Natural killer cell treated with Interleukin-12 subunit alpha and Interleukin-12 subunit beta and Interleukin-15 and Interleukin-18, amount 100 ng/mL, for 72 hours (primary cell): ENCODE data around the gene NCAM1. TPM values are rescaled to one million over a fixed set of nuclear protein-coding genes. Genes with fewer than 3 reads are reported as not detected.

Experiments
- ATAC-seq, 2 donors: fragments of 150-1000 bp; cut with Tn5 transposase in 1 of 2; sonication (Bioruptor Pico), chemical (Tn5 transposase) in 1 of 2; 2 replicates each; pipeline ENCODE4 v1.10.0; 2021
- DNase-seq: peaks from one replicate; pipeline ENCODE4 v3.0.0; 2022; ENCODE audit warnings: low spot score
- H3K27ac Mint-ChIP-seq, 2 donors: 1 replicate in 1 of 2; 2 replicates in 1 of 2; pipeline ENCODE4 v1.8.0; 2022; ENCODE audit warnings: mixed read lengths in 2 of 2, mild to moderate bottlenecking in 1 of 2, moderate library complexity in 1 of 2
- H3K27me3 Mint-ChIP-seq, 2 donors: 1 replicate in 1 of 2; 2 replicates in 1 of 2; pipeline ENCODE4 v1.8.0; 2022; ENCODE audit warnings: mixed read lengths in 2 of 2
- H3K36me3 Mint-ChIP-seq: one replicate; pipeline ENCODE4 v1.8.0; 2022; ENCODE audit warnings: mixed read lengths
- H3K4me1 Mint-ChIP-seq, 2 donors: 1 replicate in 1 of 2; 2 replicates in 1 of 2; pipeline ENCODE4 v1.8.0; 2022; ENCODE audit warnings: low read depth in 2 of 2, mixed read lengths in 2 of 2, mild to moderate bottlenecking in 1 of 2
- H3K4me3 Mint-ChIP-seq: one replicate; pipeline ENCODE4 v1.8.0; 2022; ENCODE audit warnings: mixed read lengths
- H3K9me3 Mint-ChIP-seq: 2 replicates; pipeline ENCODE4 v1.8.0; 2022; ENCODE audit warnings: mixed read lengths
- total RNA-seq, 2 donors: library from RNA; stranded (reverse); gene quantifications; one replicate each; pipeline ENCODE4 v1.2.3, GENCODE V29; 2022

The NCAM1 gene
- total RNA-seq, 2 donors from 2014 or later, result 54.2 to 65.7 TPM

DNA sequence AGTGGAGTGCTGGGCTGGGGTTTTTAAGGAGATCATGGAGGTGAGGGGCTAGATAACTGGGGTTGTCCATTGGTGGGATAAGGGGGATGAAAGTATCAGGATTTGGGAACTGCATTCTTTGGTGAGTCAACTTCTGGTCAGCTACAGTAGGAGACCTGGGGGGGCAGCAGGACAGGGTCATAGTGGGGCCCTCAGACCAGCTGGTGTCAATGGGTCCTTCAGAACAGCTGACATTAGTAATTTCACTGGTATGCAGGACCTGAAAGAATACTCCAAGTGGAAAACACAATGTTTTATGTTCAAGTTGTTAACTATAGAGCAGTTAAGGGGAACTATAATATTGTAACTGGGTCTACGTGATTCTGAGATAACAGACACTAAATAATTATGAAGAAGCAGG, 350.3 kb downstream of the NCAM1 start:
- no peaks in the 10 kb centered on the region for H3K9me3 Mint-ChIP-seq
- H3K4me3 Mint-ChIP-seq, result no peak overlapping the region
- no peak for ATAC-seq
- no peak overlapping the region for H3K27ac Mint-ChIP-seq
- DNase-seq, result no peak
- H3K4me1 Mint-ChIP-seq, result peaks cover 11 to 12% of the 10 kb centered on the region in 2 donors
- no peaks in the 10 kb centered on the region for H3K36me3 Mint-ChIP-seq
- no peaks in the 10 kb centered on the region for H3K27me3 Mint-ChIP-seq

DNA sequence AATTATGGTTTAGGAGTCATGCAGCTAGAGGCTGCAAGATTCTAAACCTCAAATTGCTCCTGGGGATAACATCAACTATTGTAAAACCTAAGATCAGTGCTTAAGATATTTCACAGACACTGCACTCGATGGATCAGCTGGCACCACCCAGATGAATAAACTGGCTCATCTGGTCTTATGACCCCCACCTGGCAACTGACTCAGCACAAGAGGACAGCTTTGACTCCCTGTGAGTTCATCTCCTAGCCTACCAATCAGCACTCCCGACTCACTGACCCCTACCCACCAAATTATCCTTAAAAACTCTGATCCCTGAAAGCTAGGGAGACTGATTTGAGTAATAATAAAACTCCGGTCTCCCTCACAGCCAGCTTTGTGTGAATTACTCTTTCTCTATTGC, 352.4 kb downstream of the NCAM1 start:
- Mint-ChIP-seq H3K4me3 (peak overlapping the region; percentile 80), H3K27me3 (no peaks in the 10 kb centered on the region), H3K27ac (peak overlapping the region; percentile 29 to 64), H3K36me3 (no peaks in the 10 kb centered on the region), H3K4me1 (peaks cover 12 to 16% of the 10 kb centered on the region in 2 donors), H3K9me3 (no peaks in the 10 kb centered on the region)
- DNase-seq (no peak), ATAC-seq (no peak)

DNA sequence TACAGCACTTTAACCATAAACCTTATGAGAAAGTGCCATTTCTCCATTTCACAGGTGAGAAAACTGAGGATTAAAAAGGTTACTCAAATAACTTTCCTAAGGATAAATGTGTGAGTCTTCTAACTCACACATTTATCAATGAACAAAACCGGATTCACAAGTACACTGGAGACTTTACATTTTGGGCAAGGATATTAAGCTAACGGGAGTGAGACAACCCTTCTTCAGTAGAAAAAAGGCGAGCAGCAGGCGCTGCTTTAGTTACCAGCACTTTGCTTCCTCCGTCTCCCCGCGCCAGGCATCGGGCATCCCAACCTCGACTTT, 352.8 kb downstream of the NCAM1 start:
- Mint-ChIP-seq H3K27ac (peak overlapping the region; percentile 29 to 64), H3K36me3 (peaks cover 3% of the 10 kb centered on the region), H3K9me3 (no peaks in the 10 kb centered on the region), H3K4me1 (peaks cover 12 to 17% of the 10 kb centered on the region in 2 donors), H3K4me3 (peak overlapping the region; percentile 80), H3K27me3 (no peaks in the 10 kb centered on the region)
- ATAC-seq (no peak), DNase-seq (no peak)

DNA sequence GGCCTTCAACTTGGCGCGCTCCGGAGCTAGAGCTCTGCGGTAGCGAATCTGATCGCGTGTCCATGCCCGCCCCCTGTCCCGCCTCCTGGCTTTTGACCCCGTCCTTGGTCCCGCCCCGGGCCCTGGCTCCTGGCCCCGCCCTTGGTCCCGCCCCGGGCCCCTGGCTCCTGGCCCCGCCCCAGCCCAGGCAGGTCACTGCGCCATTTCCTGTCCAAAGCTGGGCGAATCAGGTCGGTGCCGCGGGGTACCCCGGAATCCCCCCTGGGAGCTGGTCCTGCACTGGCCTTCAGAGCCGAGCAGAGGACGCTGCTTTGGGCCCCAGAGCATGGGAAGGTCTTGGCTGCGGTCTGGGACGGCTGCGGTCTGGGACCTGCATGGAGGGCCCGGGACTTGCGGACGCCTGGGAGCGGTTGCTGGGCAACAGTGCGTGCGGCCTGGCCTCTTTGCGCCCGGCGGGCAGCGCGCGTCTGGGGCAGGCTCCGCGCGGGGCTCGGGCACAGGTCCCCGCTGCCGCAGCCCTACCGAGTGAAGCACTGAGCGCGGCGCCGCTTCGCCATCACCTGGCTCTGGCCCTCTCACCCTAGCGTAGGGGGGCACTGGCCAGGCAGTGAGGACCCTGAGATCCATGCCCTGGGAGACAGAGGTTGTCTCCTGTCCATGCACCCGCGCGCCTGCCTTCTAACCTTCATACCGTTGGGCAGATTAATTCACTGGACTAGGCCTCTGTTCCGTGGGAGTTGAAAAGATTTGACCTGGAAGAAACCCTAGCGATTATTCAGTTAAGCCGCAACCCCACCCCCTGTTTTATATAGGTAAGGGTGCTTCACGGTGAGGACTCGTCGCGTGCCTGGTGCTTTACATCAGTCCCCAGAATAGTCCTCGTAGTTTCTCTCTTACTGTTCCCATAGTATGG, 353.4 kb downstream of the NCAM1 start, which contains the start of gene TTC12:
TSS of gene TTC12 (plus strand) at position 195 of the 913 bp plus-strand sequence. CDS start 1,675 bp downstream, outside the sequence.
- peak within 1 kb of the TSS; percentile 80 for H3K4me3 Mint-ChIP-seq
- H3K4me1 Mint-ChIP-seq, result peaks cover 12 to 17% of the 10 kb centered on the region in 2 donors
- ATAC-seq (peak; percentile 100), DNase-seq (peak; percentile 97)
- peak within 1 kb of the TSS; percentile 60 to 64 for H3K27ac Mint-ChIP-seq
- H3K27me3 Mint-ChIP-seq, result no peaks in the 10 kb centered on the region
- H3K36me3 Mint-ChIP-seq, result peaks cover 4% of the 10 kb centered on the region
- H3K9me3 Mint-ChIP-seq, result no peaks in the 10 kb centered on the region

DNA sequence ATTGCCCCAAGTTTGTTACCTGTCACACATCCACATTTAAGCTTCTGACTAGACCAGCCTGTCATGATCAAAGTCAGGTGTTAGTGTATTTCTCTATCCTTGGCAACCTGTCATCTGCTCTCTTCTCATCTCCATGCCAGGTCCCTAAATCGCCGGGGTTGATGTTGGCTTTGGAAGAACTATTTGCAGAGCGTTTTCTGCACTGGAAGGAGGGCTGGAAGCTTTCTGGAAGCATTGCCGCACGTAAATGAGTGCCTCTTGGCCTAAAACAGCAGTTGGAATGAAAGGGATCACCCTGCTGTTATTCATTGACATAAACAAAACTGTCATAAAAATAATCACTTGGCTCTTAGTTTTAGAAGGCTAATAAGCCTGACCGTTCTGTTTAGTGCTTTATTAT, 354.6 kb downstream of the NCAM1 start:
- DNase-seq (no peak), ATAC-seq (no peak)
- Mint-ChIP-seq H3K9me3 (no peaks in the 10 kb centered on the region), H3K36me3 (peaks cover 4% of the 10 kb centered on the region), H3K4me3 (peak overlapping the region; percentile 80), H3K4me1 (peaks cover 12 to 17% of the 10 kb centered on the region in 2 donors), H3K27ac (peak overlapping the region; percentile 60 to 64), H3K27me3 (no peaks in the 10 kb centered on the region)

DNA sequence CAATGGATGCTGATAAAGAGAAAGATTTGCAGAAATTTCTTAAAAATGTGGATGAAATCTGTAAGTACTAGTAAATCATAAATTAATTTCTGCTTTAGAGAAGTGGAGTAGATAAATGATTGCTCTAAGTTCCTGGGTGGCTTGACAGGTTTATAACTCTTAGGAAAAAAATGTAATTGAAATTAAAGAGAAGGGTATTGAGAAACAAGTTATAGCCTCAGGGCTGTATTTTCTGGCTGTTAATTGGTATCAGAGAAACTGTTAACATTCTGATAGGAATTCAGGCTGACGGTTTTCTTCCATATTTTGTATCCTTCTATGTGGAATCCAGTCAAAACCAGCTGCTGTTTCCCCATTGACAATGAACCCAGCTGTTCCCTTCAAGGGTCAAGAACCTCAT, 355.0 kb downstream of the NCAM1 start:
- no peaks in the 10 kb centered on the region for H3K9me3 Mint-ChIP-seq
- no peaks in the 10 kb centered on the region for H3K27me3 Mint-ChIP-seq
- no peak overlapping the region for H3K27ac Mint-ChIP-seq
- H3K36me3 Mint-ChIP-seq, result peaks cover 4% of the 10 kb centered on the region
- ATAC-seq (no peak), DNase-seq (no peak)
- no peak overlapping the region for H3K4me3 Mint-ChIP-seq
- peaks cover 12 to 17% of the 10 kb centered on the region in 2 donors for H3K4me1 Mint-ChIP-seq

DNA sequence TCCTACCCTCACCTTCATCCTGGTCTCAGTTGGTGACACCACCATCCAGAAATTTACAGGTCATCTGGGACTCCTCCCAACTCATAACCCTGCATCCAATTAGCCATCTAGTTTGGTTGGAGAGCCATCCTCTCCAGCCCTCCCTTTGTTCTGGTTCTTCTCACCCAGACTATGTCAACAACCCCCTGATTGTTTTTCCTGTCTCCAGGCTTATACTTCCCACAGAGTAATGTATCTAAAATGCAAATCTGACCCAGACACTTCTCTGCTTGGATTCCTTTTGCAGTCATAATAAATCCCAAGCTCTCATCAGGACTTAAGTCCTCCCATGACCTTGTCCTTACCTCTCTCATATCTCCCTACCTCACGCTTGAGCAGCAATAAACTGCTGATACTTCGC, 356.1 kb downstream of the NCAM1 start:
- H3K36me3 Mint-ChIP-seq, result peaks cover 4% of the 10 kb centered on the region
- ATAC-seq, result no peak

DNA sequence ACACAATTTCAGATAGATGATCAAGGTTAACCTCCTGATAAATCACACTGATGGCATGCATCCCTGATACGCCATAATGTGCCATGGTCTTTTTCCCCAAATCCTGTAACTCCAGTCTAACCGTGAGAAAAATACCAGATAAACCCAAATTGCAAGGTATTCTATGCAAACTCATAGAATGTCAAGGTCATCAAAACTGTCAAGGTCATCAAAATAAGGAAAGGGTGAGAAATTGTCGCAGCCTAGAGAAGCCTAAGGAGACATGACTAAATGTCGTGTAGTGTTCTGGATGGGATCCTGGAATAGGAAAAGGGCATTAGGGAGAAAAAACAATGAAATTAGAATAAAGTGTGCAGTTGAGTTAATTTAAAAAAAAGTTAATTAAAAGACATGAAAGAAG, 357.9 kb downstream of the NCAM1 start:
- Mint-ChIP-seq H3K9me3 (no peaks in the 10 kb centered on the region), H3K4me1 (peaks cover 5 to 11% of the 10 kb centered on the region in 2 donors), H3K27me3 (no peaks in the 10 kb centered on the region), H3K36me3 (peaks cover 4% of the 10 kb centered on the region), H3K4me3 (no peak overlapping the region), H3K27ac (no peak overlapping the region)
- ATAC-seq (no peak), DNase-seq (no peak)

More for the DNA sequence above, 356.1 kb downstream of the NCAM1 start:
- no peak overlapping the region for H3K27ac Mint-ChIP-seq
- peaks cover 12 to 17% of the 10 kb centered on the region in 2 donors for H3K4me1 Mint-ChIP-seq
- no peak overlapping the region for H3K4me3 Mint-ChIP-seq
- H3K27me3 Mint-ChIP-seq, result no peaks in the 10 kb centered on the region
- H3K9me3 Mint-ChIP-seq, result no peaks in the 10 kb centered on the region
- no peak for DNase-seq

DNA sequence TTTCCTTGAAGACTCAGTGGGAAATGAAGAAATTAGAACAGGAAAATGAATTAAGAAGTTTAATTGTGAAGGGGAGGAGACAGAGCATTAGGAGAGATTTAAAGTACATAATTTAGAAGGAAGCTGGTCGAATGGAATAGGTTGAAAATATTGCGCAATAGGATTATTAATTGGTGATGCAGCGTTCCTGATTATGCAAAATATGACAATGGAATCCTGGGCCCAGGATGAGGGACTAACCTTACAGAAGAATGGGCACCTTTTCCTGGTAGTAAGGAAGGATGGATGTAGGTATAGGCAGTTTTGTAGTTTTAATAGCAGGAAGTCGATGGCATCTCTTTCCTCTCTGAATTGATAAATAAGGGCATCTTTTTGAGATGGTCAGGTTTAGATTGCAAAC, 360.9 kb downstream of the NCAM1 start:
- ATAC-seq (no peak), DNase-seq (no peak)
- no peaks in the 10 kb centered on the region for H3K27me3 Mint-ChIP-seq
- no peak overlapping the region for H3K4me3 Mint-ChIP-seq
- H3K27ac Mint-ChIP-seq, result no peak overlapping the region
- peaks cover 4% of the 10 kb centered on the region for H3K36me3 Mint-ChIP-seq
- no peaks in the 10 kb centered on the region for H3K9me3 Mint-ChIP-seq
- H3K4me1 Mint-ChIP-seq, result peaks cover 0 to 6% of the 10 kb centered on the region in 2 donors

DNA sequence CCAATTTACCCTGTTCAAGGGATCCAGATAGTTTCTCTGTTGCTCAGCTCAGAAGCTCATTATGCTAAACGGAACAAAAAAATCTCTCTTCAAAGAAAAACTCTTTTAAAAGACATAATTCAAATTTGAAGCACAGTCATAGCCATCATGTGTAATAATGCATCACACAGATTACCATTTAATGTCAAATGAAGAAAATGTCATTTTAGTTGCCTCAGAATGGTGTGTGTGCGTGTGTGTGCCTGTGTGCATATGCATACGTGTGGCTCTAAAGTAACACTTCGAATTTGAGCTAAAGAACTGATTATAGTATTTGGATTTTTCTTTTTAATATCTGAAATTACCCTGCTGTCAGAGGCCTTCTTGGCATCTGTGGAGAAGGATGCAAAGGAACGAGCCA, 363.0 kb downstream of the NCAM1 start:
- no peak for ATAC-seq
- Mint-ChIP-seq H3K4me1 (no peaks in the 10 kb centered on the region), H3K27me3 (no peaks in the 10 kb centered on the region), H3K27ac (no peak overlapping the region), H3K4me3 (no peak overlapping the region), H3K36me3 (peaks cover 7% of the 10 kb centered on the region), H3K9me3 (no peaks in the 10 kb centered on the region)
- DNase-seq, result no peak
